ENCODE data around the gene SH2D3A. TPM values are rescaled to one million over a fixed set of nuclear protein-coding genes. Genes with fewer than 3 reads are reported as not detected.
"Not testable (repeated sequence)": the region's sequence is repeated elsewhere in the genome, so short reads cannot be mapped to it uniquely, and the experiment has no call there.

SH2D3A gene
- total RNA-seq, 4 donors from 2014 or later = 1.0 to 5.4 TPM; not detected in 2

DNA sequence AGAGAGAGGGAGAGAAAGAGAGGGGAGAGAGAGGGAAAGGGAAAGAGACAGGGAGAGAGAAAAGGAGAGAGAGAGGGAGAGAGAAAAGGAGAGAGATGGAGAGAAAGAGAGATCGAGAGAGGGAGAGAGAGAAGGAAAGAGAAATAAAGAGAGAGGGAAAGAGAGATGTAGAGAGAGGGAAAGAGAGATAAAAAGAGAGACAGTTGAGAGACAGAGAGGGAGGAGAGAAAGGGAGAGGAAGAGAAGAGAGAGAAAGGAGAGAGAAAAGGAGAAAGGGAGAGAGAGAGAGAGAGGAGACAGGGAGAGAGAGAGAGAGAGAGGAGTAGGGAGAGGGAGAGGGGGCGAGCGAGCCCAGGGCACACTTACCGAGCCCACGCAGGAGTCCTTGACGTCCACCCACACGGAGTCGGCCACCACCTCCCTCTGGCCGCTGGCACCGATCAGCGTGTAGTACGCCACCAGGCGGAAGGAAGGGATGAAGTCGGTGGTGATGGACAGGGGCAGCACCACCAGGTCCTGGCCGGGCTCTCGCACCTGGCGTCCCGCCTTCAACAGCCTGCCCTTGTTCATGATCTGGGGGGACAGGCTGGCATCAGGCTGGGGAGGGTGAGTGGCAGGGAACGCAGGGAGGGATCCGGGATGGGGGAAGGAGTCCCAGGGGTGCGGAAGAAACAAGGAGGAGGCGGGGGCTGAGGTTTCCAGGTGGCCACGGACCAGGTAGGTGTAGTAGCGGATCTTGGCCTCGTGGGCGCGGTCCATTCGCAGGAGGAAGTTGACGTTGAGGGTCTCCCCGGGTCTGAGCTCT, 56.8 kb downstream of the SH2D3A start:
- H3K27ac ChIP-seq = no peak overlapping the region
- H3K36me3 ChIP-seq = no peaks in the 10 kb centered on the region
- intact Hi-C loops (cut with DNase I; ENCODE audit: low total_unique reads) = no loop called here
- TF ChIP-seq, protein P1, sequence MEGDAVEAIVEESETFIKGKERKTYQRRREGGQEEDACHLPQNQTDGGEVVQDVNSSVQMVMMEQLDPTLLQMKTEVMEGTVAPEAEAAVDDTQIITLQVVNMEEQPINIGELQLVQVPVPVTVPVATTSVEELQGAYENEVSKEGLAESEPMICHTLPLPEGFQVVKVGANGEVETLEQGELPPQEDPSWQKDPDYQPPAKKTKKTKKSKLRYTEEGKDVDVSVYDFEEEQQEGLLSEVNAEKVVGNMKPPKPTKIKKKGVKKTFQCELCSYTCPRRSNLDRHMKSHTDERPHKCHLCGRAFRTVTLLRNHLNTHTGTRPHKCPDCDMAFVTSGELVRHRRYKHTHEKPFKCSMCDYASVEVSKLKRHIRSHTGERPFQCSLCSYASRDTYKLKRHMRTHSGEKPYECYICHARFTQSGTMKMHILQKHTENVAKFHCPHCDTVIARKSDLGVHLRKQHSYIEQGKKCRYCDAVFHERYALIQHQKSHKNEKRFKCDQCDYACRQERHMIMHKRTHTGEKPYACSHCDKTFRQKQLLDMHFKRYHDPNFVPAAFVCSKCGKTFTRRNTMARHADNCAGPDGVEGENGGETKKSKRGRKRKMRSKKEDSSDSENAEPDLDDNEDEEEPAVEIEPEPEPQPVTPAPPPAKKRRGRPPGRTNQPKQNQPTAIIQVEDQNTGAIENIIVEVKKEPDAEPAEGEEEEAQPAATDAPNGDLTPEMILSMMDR (IDR thresholded peaks at IDR 0.05) = no peak
- no peak for TF ChIP-seq POLR2A (IDR thresholded peaks at IDR 0.05)
- H3K9me3 ChIP-seq = no peaks in the 10 kb centered on the region
- DNase-seq = no peak
- H3K27me3 ChIP-seq = no peaks in the 10 kb centered on the region
- no peaks in the 10 kb centered on the region for H3K4me1 ChIP-seq
- no peak overlapping the region for H3K4me3 ChIP-seq

DNA sequence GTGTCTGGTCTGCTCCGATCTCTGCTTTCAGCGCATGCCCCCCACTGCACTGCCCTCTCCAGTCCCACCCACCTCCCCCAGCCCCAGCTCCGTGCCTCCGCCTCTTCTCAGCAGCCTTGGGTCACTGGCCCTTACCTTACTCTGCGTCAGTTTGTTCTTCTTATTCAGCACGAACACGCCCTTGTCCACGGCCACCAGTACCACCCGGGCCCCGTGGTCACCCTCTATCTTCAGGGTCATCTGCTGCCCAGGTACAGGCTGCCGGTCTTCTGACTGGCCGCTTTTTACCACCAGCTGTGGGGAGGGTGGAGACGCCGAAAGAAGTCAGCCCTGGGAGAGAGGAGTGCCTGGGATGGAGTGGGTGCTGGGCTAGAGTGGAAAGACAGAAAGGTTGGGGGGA, 57.7 kb downstream of the SH2D3A start:
- intact Hi-C loops (cut with DNase I; ENCODE audit: low total_unique reads) = no loop called here
- H3K9me3 ChIP-seq = no peaks in the 10 kb centered on the region
- no peaks in the 10 kb centered on the region for H3K27me3 ChIP-seq
- TF ChIP-seq, protein P1 (IDR thresholded peaks at IDR 0.05) = no peak
- TF ChIP-seq POLR2A (IDR thresholded peaks at IDR 0.05) = no peak
- H3K36me3 ChIP-seq = no peaks in the 10 kb centered on the region
- H3K4me3 ChIP-seq = no peak overlapping the region
- H3K27ac ChIP-seq = no peak overlapping the region
- H3K4me1 ChIP-seq = no peaks in the 10 kb centered on the region
- no peak for DNase-seq

DNA sequence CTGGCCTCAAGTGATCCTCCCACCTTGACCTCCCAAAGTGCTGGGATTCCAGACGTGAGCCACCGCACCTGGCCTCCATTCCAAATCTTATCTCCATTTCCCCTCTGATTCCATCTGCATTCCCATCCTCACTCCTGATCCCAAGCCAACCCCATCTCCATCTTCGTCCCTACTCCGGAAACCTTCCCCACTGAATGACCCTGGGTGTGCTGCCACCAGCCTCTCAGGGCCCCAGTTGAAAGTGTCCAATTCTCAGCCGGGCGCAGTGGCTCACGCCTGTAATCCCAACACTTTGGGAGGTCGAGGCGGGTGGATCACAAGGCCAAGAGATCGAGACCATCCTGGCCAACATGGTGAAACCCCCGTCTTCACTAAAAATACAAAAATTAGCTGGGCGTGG, 58.3 kb downstream of the SH2D3A start:
- H3K4me3 ChIP-seq; DNase-seq; H3K4me1 ChIP-seq; H3K9me3 ChIP-seq; intact Hi-C loops (cut with DNase I; ENCODE audit: low total_unique reads); H3K27me3 ChIP-seq; H3K36me3 ChIP-seq; H3K27ac ChIP-seq: not testable (repeated sequence)

DNA sequence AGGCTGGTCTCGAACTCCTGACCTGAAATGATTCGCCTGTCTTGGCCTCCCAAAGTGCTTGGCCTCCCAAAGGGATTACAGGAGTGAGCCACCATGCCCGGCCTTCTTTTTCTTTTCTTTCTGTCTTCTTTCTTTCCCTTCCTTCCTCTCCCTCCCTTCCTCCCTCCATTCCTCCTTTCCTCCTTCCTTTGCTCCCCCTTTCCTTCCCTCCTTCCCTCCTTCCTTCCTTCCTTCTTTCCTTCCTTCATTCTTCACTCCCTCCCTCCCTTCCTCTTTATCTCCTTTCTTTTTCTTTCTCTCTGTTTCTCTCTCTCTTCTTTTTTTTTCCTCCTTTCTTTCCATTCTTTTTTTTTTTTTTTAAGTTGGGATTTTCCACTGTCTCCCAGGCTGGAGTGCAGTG, 58.9 kb downstream of the SH2D3A start:
- H3K27ac ChIP-seq = no peak overlapping the region
- intact Hi-C loops (cut with DNase I; ENCODE audit: low total_unique reads) = no loop called here
- H3K4me1 ChIP-seq = no peaks in the 10 kb centered on the region
- H3K36me3 ChIP-seq = no peaks in the 10 kb centered on the region
- TF ChIP-seq, protein P1 (IDR thresholded peaks at IDR 0.05) = no peak
- TF ChIP-seq POLR2A (IDR thresholded peaks at IDR 0.05) = no peak
- no peak overlapping the region for H3K4me3 ChIP-seq
- H3K9me3 ChIP-seq = no peaks in the 10 kb centered on the region
- no peak for DNase-seq
- no peaks in the 10 kb centered on the region for H3K27me3 ChIP-seq

DNA sequence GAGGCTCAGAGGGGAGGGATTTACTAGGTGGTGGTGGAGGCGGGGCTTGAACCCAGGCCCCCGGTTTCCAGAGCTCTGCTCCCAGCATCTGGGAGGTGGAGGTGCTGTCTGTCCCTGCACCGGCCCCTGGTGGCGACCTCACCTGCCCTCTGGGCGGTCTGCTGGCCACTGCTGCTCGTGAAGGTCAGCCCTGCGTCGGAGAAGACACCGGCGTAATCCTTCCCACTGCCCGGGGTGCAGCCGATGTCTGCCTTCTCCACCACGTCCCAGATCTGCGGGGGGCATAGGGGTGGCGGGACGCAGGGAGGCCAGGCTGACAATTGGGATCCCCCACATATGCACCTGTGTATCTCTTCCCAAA, 59.6 kb downstream of the SH2D3A start:
- H3K9me3 ChIP-seq = no peaks in the 10 kb centered on the region
- H3K4me1 ChIP-seq = no peaks in the 10 kb centered on the region
- H3K27ac ChIP-seq = no peak overlapping the region
- H3K27me3 ChIP-seq = no peaks in the 10 kb centered on the region
- no peak overlapping the region for H3K4me3 ChIP-seq
- TF ChIP-seq, protein P1 (IDR thresholded peaks at IDR 0.05) = no peak
- no peak for TF ChIP-seq POLR2A (IDR thresholded peaks at IDR 0.05)
- intact Hi-C loops (cut with DNase I; ENCODE audit: low total_unique reads) = no loop called here
- no peak for DNase-seq
- H3K36me3 ChIP-seq = no peaks in the 10 kb centered on the region

Data from uterus (tissue), 4 donors.